ENCODE data around the gene RXRA.
"Not testable (repeated sequence)": the region's sequence is repeated elsewhere in the genome, so short reads cannot be mapped to it uniquely, and the experiment has no call there.

The RXRA gene

GRCh38 chr9:134304690-134305089 lies 21.6 kb upstream of the RXRA start:
- FAIRE-seq = no peak
- TF ChIP-seq CTCF (IDR thresholded peaks at IDR 0.05; ENCODE audit: insufficient read depth, missing control alignments) = no peak
- no peak for DNase-seq (ENCODE audit: insufficient read length, low spot score)

GRCh38 chr9:134305533-134305932 lies 20.7 kb upstream of the RXRA start:
- no peak for TF ChIP-seq CTCF (IDR thresholded peaks at IDR 0.05; ENCODE audit: insufficient read depth, missing control alignments)
- DNase-seq (ENCODE audit: insufficient read length, low spot score) = no peak
- FAIRE-seq = no peak

GRCh38 chr9:134306042-134306441 lies 20.2 kb upstream of the RXRA start:
- DNase-seq (ENCODE audit: insufficient read length, low spot score); FAIRE-seq: not testable (repeated sequence)

GRCh38 chr9:134306636-134307600 lies 19.3 kb upstream of the RXRA start:
- no peak for TF ChIP-seq CTCF (IDR thresholded peaks at IDR 0.05; ENCODE audit: insufficient read depth, missing control alignments)
- DNase-seq (ENCODE audit: insufficient read length, low spot score) = no peak
- no peak for FAIRE-seq

- no peak for TF ChIP-seq CTCF (IDR thresholded peaks at IDR 0.05; ENCODE audit: insufficient read depth, missing control alignments)
- DNase-seq (ENCODE audit: insufficient read length, low spot score) (no peak), FAIRE-seq (no peak)
Observed at GRCh38 chr9:134307674-134308638, 18.3 kb upstream of the RXRA start.

- DNase-seq (ENCODE audit: insufficient read length, low spot score); FAIRE-seq: not testable (repeated sequence)
Observed at GRCh38 chr9:134308639-134309220, 17.5 kb upstream of the RXRA start.

- no peak for TF ChIP-seq CTCF (IDR thresholded peaks at IDR 0.05; ENCODE audit: insufficient read depth, missing control alignments)
- FAIRE-seq (no peak), DNase-seq (ENCODE audit: insufficient read length, low spot score) (no peak)
Observed at GRCh38 chr9:134313470-134313869, 12.8 kb upstream of the RXRA start.
